ENCODE measurements around the gene B4GALNT2. TPM values are rescaled to one million over a fixed set of nuclear protein-coding genes. Genes with fewer than 3 reads are reported as not detected.

The B4GALNT2 gene
- total RNA-seq, 3 donors from 2014 or later, result 23.6 to 138 (median 31.7) TPM

DNA sequence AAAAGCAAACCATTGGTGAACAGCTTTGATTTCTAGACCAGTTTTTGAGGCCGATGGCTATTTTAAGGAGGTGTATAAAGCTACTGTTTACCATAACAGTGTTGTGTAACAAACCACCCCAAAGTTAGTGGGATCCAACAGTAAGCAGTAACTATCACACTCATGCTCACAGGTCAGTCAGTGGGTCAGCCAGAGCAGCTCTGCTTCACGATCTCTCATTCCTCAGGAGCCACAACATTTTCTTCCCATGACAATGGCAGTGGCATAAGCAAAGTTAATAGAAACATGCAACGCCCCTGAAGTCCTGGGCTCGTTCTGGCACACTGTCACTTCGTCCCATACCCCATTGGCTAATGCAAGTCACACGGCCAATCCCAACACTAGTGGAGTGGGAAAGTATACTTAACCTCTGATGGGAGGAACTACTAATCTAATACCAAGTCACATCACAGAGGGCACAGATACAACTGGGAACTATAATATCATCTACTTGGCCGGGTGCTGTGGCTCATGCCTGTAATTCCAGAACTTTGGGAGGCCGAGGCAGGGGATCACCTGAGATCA is 28.0 kb upstream of the B4GALNT2 start:
- ATAC-seq, result no peak

DNA sequence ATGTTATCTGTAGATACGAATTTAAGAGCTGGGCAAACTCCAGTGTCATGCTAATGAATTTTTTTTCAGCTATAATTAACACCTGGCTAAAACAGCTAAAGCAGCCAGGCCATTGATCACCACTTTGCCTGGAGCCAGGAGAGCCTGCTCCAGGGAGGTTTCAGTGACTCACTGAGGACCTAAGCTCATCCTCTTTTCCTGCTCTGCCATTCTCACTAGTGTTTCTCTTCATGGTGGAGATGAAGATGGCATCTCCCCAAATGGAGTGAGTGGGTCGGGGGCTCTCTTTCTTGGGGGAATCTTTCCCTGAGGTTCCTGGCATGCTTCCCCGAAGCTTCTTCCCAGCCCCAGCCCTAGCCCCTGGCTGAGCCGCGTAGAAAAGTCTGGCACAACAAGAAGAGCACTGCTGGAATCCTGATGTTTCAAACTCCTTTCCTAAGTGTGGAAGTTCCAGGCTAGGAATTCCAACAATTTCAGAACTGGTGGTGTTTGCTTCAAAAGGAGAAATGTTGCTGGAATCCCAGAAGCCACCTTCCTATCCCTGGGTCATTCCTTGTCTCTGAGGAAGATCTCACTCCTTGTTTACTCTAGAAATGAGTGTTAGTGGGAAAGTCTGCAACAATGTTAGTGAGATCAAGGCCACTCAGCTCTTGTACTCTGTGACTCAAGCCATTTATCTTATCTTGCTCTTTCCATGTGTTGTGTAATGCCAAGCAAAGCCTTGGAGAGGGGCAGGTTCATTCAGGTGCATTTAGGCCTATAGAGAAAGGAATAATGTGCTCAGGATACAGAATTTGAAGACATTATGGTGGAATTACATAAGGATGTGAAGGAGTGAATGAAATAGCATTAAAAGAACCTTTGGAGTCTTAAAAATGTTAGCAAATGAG is 26.0 kb upstream of the B4GALNT2 start:
- Histone ChIP-seq H3K9me3 (no peaks in the 10 kb centered on the region), H3K4me3 (no peak overlapping the region), H3K4me1 (ENCODE audit: low read depth) (no peaks in the 10 kb centered on the region), H3K36me3 (ENCODE audit: low read depth) (no peaks in the 10 kb centered on the region)
- no peak for TF ChIP-seq CTCF (IDR thresholded peaks at IDR 0.05)
- DNase-seq (no peak), ATAC-seq (peak; percentile 52)
- intact Hi-C loops (cut with DNase I, micrococcal nuclease), result no loop called here

More for the DNA sequence above, 28.0 kb upstream of the B4GALNT2 start:
- no peak for DNase-seq
- H3K9me3 ChIP-seq, result no peaks in the 10 kb centered on the region
- no peak overlapping the region for H3K4me3 ChIP-seq
- no peak for TF ChIP-seq CTCF (IDR thresholded peaks at IDR 0.05)
- intact Hi-C loops (cut with DNase I, micrococcal nuclease), result no loop called here
- H3K4me1 ChIP-seq (ENCODE audit: low read depth), result peaks cover 5% of the 10 kb centered on the region
- no peaks in the 10 kb centered on the region for H3K36me3 ChIP-seq (ENCODE audit: low read depth)

- no peaks in the 10 kb centered on the region for H3K9me3 ChIP-seq
- no peak for TF ChIP-seq CTCF (IDR thresholded peaks at IDR 0.05)
- H3K4me3 ChIP-seq, result no peak overlapping the region
- no peaks in the 10 kb centered on the region for H3K4me1 ChIP-seq (ENCODE audit: low read depth)
- intact Hi-C loops (cut with DNase I, micrococcal nuclease), result no loop called here
- no peaks in the 10 kb centered on the region for H3K36me3 ChIP-seq (ENCODE audit: low read depth)
- no peak for DNase-seq
- no peak for ATAC-seq
Measured at GRCh38 chr17:49107211-49107557, 25.4 kb upstream of the B4GALNT2 start.

DNA sequence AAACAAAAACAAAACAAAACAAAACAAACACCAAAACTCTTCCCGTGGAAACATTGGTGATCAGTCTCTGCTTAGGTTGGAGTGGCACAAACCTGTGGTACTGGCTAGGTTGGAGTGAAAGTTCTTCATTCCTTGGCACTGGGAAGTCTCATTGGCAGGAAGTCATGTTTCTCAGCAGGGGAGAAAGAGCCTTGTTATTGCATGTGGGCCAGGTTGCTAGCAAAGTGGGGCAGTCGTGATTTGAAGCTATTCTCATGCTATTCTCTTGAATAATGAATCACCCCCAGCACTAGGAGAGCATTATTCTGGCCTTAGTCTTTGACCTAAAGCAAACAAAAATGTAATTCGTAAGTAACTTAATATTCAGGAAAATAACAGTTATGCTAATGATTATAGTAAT is 24.3 kb upstream of the B4GALNT2 start:
- intact Hi-C loops (cut with DNase I, micrococcal nuclease), result no loop called here
- no peak for ATAC-seq

DNA sequence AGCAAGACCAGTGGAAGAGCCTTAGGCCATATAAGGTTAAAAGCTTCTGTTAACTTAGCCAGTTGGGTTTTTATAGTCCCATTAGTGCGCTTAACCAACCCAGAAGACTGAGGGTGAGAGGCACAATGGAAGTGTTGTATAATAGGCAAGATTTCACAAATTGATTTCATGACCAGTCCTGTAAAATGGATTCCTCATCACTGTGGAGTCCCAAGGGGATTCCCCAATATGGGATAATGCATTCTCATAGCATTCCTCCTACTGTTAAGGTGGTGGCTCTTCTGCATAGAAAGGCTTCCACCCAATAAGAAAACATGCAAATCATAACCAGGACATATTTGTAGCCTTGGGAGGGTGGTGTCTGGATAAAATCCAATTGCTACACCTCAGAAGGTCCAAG is 22.1 kb upstream of the B4GALNT2 start:
- DNase-seq (no peak), ATAC-seq (no peak)
- H3K4me1 ChIP-seq (ENCODE audit: low read depth), result no peaks in the 10 kb centered on the region
- intact Hi-C loops (cut with DNase I, micrococcal nuclease), result no loop called here
- no peaks in the 10 kb centered on the region for H3K9me3 ChIP-seq
- no peak overlapping the region for H3K4me3 ChIP-seq
- TF ChIP-seq CTCF (IDR thresholded peaks at IDR 0.05), result no peak
- no peaks in the 10 kb centered on the region for H3K36me3 ChIP-seq (ENCODE audit: low read depth)

More for the DNA sequence above, 24.3 kb upstream of the B4GALNT2 start:
- Histone ChIP-seq H3K36me3 (ENCODE audit: low read depth) (no peaks in the 10 kb centered on the region), H3K4me1 (ENCODE audit: low read depth) (no peaks in the 10 kb centered on the region), H3K9me3 (no peaks in the 10 kb centered on the region), H3K4me3 (no peak overlapping the region)
- TF ChIP-seq CTCF (IDR thresholded peaks at IDR 0.05), result no peak
- DNase-seq, result no peak

Data from mucosa of descending colon (tissue), 3 donors.